CD8-positive, alpha-beta memory T cell (primary cell): Measurements from ENCODE around the gene MTF2. TPM values are rescaled to one million over a fixed set of nuclear protein-coding genes. Genes with fewer than 3 reads are reported as not detected.

Source experiments
- CTCF ChIA-PET: fragments of 350-600 bp; sonication (Branson Sonifier 250); formaldehyde crosslinking; loops from one replicate; lab custom pipeline; 2021; ENCODE audit warnings: antibody characterized with exemption; lab: Charles Lee
- POLR2A ChIA-PET: fragments of 350-600 bp; sonication (Branson Sonifier 250); formaldehyde crosslinking; loops from one replicate; lab custom pipeline; 2021; ENCODE audit warnings: antibody characterized with exemption; lab: Charles Lee
- DNase-seq, 5 donors: peaks; one replicate each; pipeline versions ENCODE4 v3.0.0 to v3.0.0-alpha.2; 2020 to 2022; ENCODE audit warnings: mixed read lengths in 1 of 5
- H3K27ac ChIP-seq: one replicate; pipeline ENCODE4 v1.7.0; 2013; ENCODE audit warnings: low read depth, mild to moderate bottlenecking, low read length, moderate library complexity
- H3K27me3 ChIP-seq: 2 replicates; pipeline ENCODE4 v1.7.0; 2013; ENCODE audit warnings: low read length, mild to moderate bottlenecking; ENCODE audit not compliant: insufficient read depth, poor library complexity, severe bottlenecking
- H3K36me3 ChIP-seq: 2 replicates; pipeline ENCODE4 v1.7.0; 2013; ENCODE audit warnings: mild to moderate bottlenecking, low read length, moderate library complexity; ENCODE audit not compliant: insufficient read depth
- H3K4me1 ChIP-seq: 2 replicates; pipeline ENCODE4 v1.7.0; 2013; ENCODE audit warnings: mild to moderate bottlenecking, low read length, moderate library complexity; ENCODE audit not compliant: insufficient read depth
- H3K4me3 ChIP-seq: 2 replicates; pipeline ENCODE4 v1.7.0; 2013; ENCODE audit warnings: mild to moderate bottlenecking, low read length
- H3K9me3 ChIP-seq: 2 replicates; pipeline ENCODE4 v1.7.0; 2013; ENCODE audit warnings: mild to moderate bottlenecking, low read length
- H3K27ac Mint-ChIP-seq, 8 donors: one replicate each; pipeline ENCODE4 v1.8.0; 2020 to 2021; ENCODE audit warnings: mixed read lengths in 8 of 8, mild to moderate bottlenecking in 6 of 8, inconsistent platforms in 3 of 8, moderate library complexity in 3 of 8
- H3K27me3 Mint-ChIP-seq, 2 donors: one replicate each; pipeline ENCODE4 v1.8.0; 2020 to 2021; ENCODE audit warnings: mixed read lengths in 2 of 2, mild to moderate bottlenecking in 1 of 2, moderate library complexity in 1 of 2
- H3K36me3 Mint-ChIP-seq, 3 donors: one replicate each; pipeline ENCODE4 v1.8.0; 2020 to 2021; ENCODE audit warnings: mixed read lengths in 3 of 3, inconsistent platforms in 1 of 3, mild to moderate bottlenecking in 1 of 3
- H3K4me1 Mint-ChIP-seq, 3 donors: one replicate each; pipeline ENCODE4 v1.8.0; 2020 to 2021; ENCODE audit warnings: mixed read lengths in 3 of 3, inconsistent platforms in 1 of 3, mild to moderate bottlenecking in 1 of 3
- H3K4me3 Mint-ChIP-seq, 7 donors: one replicate each; pipeline ENCODE4 v1.8.0; 2020 to 2021; ENCODE audit warnings: mixed read lengths in 7 of 7, mild to moderate bottlenecking in 6 of 7, moderate library complexity in 4 of 7, inconsistent platforms in 2 of 7
- H3K9me3 Mint-ChIP-seq, 5 donors: one replicate each; pipeline ENCODE4 v1.8.0; 2020 to 2022; ENCODE audit warnings: mixed read lengths in 5 of 5, mild to moderate bottlenecking in 3 of 5, moderate library complexity in 2 of 5, inconsistent platforms in 1 of 5
- polyA plus RNA-seq: library from polyadenylated mRNA; unstranded; fragments of 300-500 nt; fragmentation: Illumina TruSeq; gene quantifications from one replicate; pipeline ENCODE4 v1.2.3, GENCODE V29; 2021
- total RNA-seq, 2 experiments: library from RNA; stranded (reverse); gene quantifications; one replicate each; pipeline ENCODE4 v1.2.3, GENCODE V29; 2021

MTF2 gene
- total and polyA plus RNA-seq, 3 experiments from 2014 or later, result 42.1 to 66.7 (median 43.4) TPM

GRCh38 chr1:93143136-93143535 lies 64.1 kb downstream of the MTF2 start:
- no peak overlapping the region for H3K27ac ChIP-seq
- ChIA-PET POLR2A (no interaction called here), CTCF (no interaction called here)
- H3K27ac Mint-ChIP-seq, result peak overlapping the region in 3 of 8 donors; percentile 1 to 64 (median 11)
- H3K36me3 Mint-ChIP-seq, result peaks cover 0 to 24% (median 5%) of the 10 kb centered on the region in 3 donors
- peaks cover 5% of the 10 kb centered on the region for H3K36me3 ChIP-seq
- DNase-seq, result no peak
- no peaks in the 10 kb centered on the region for H3K27me3 Mint-ChIP-seq
- no peak overlapping the region for H3K4me3 ChIP-seq
- no peaks in the 10 kb centered on the region for H3K27me3 ChIP-seq
- H3K4me1 Mint-ChIP-seq, result peaks cover 0 to 4% (median 1%) of the 10 kb centered on the region in 3 donors
- H3K4me1 ChIP-seq, result no peaks in the 10 kb centered on the region
- H3K9me3 ChIP-seq, result no peaks in the 10 kb centered on the region
- no peak overlapping the region for H3K4me3 Mint-ChIP-seq
- H3K9me3 Mint-ChIP-seq, result no peaks in the 10 kb centered on the region

- ChIA-PET POLR2A (interaction anchor here (0.6 kb wide), 1 partner anchor 268 kb away, joined by 3 read pairs; no protein-coding TSS in a partner anchor), CTCF (no interaction called here)
- H3K27ac ChIP-seq, result no peak overlapping the region
- H3K27me3 ChIP-seq, result no peaks in the 10 kb centered on the region
- H3K36me3 ChIP-seq, result peaks cover 2% of the 10 kb centered on the region
- no peak for DNase-seq
- H3K9me3 ChIP-seq, result no peaks in the 10 kb centered on the region
- H3K9me3 Mint-ChIP-seq, result no peaks in the 10 kb centered on the region
- H3K4me3 Mint-ChIP-seq, result no peak overlapping the region
- H3K27me3 Mint-ChIP-seq, result no peaks in the 10 kb centered on the region
- peaks cover 0 to 24% (median 5%) of the 10 kb centered on the region in 3 donors for H3K36me3 Mint-ChIP-seq
- H3K4me3 ChIP-seq, result no peak overlapping the region
- H3K4me1 Mint-ChIP-seq, result peaks cover 0 to 4% (median 1%) of the 10 kb centered on the region in 3 donors
- no peak overlapping the region for H3K27ac Mint-ChIP-seq
- H3K4me1 ChIP-seq, result no peaks in the 10 kb centered on the region
Observed at GRCh38 chr1:93143769-93144168, 64.7 kb downstream of the MTF2 start.

- no peak overlapping the region for H3K4me3 Mint-ChIP-seq
- ChIA-PET POLR2A (no interaction called here), CTCF (no interaction called here)
- DNase-seq, result no peak
- Histone ChIP-seq H3K27ac (no peak overlapping the region), H3K9me3 (no peaks in the 10 kb centered on the region), H3K4me1 (no peaks in the 10 kb centered on the region), H3K27me3 (no peaks in the 10 kb centered on the region), H3K36me3 (peaks cover 9% of the 10 kb centered on the region), H3K4me3 (no peak overlapping the region)
- H3K27ac Mint-ChIP-seq, result peak overlapping the region in 3 of 8 donors; percentile 13 to 51 (median 35)
- no peaks in the 10 kb centered on the region for H3K9me3 Mint-ChIP-seq
- peaks cover 1 to 14% (median 9%) of the 10 kb centered on the region in 3 donors for H3K4me1 Mint-ChIP-seq
- no peaks in the 10 kb centered on the region for H3K27me3 Mint-ChIP-seq
- H3K36me3 Mint-ChIP-seq, result peaks cover 0 to 46% (median 17%) of the 10 kb centered on the region in 3 donors
Observed at GRCh38 chr1:93148001-93148400, 68.9 kb downstream of the MTF2 start.

GRCh38 chr1:93150729-93151128 lies 71.6 kb downstream of the MTF2 start:
- POLR2A ChIA-PET, result no interaction called here
- H3K27me3 Mint-ChIP-seq, result no peaks in the 10 kb centered on the region
- no peak for DNase-seq
- peak overlapping the region in 4 of 8 donors; percentile 10 to 86 (median 44) for H3K27ac Mint-ChIP-seq
- peaks cover 14% of the 10 kb centered on the region for H3K36me3 ChIP-seq
- no peaks in the 10 kb centered on the region for H3K9me3 Mint-ChIP-seq
- no peaks in the 10 kb centered on the region for H3K9me3 ChIP-seq
- H3K36me3 Mint-ChIP-seq, result peaks cover 0 to 67% (median 21%) of the 10 kb centered on the region in 3 donors
- no peak overlapping the region for H3K27ac ChIP-seq
- H3K27me3 ChIP-seq, result no peaks in the 10 kb centered on the region
- H3K4me3 Mint-ChIP-seq, result no peak overlapping the region
- peaks cover 6 to 19% (median 15%) of the 10 kb centered on the region in 3 donors for H3K4me1 Mint-ChIP-seq
- H3K4me1 ChIP-seq, result no peaks in the 10 kb centered on the region
- CTCF ChIA-PET, result no interaction called here
- H3K4me3 ChIP-seq, result no peak overlapping the region

GRCh38 chr1:93151474-93151873 lies 72.4 kb downstream of the MTF2 start:
- no peaks in the 10 kb centered on the region for H3K27me3 ChIP-seq
- peak overlapping the region in 3 of 8 donors; percentile 12 to 69 (median 27) for H3K27ac Mint-ChIP-seq
- H3K4me3 Mint-ChIP-seq, result no peak overlapping the region
- H3K9me3 Mint-ChIP-seq, result no peaks in the 10 kb centered on the region
- H3K36me3 Mint-ChIP-seq, result peaks cover 0 to 71% (median 24%) of the 10 kb centered on the region in 3 donors
- H3K27me3 Mint-ChIP-seq, result no peaks in the 10 kb centered on the region
- POLR2A ChIA-PET, result no interaction called here
- peaks cover 9 to 25% (median 19%) of the 10 kb centered on the region in 3 donors for H3K4me1 Mint-ChIP-seq
- no peak overlapping the region for H3K4me3 ChIP-seq
- H3K27ac ChIP-seq, result no peak overlapping the region
- H3K4me1 ChIP-seq, result no peaks in the 10 kb centered on the region
- peaks cover 14% of the 10 kb centered on the region for H3K36me3 ChIP-seq
- no peak for DNase-seq
- no peaks in the 10 kb centered on the region for H3K9me3 ChIP-seq
- CTCF ChIA-PET, result no interaction called here

- Histone ChIP-seq H3K4me3 (no peak overlapping the region), H3K4me1 (no peaks in the 10 kb centered on the region), H3K27ac (no peak overlapping the region), H3K27me3 (no peaks in the 10 kb centered on the region), H3K9me3 (no peaks in the 10 kb centered on the region), H3K36me3 (peaks cover 14% of the 10 kb centered on the region)
- ChIA-PET CTCF (no interaction called here), POLR2A (no interaction called here)
- H3K27me3 Mint-ChIP-seq, result no peaks in the 10 kb centered on the region
- H3K27ac Mint-ChIP-seq, result peak overlapping the region in 3 of 8 donors; percentile 2 to 34 (median 11)
- no peaks in the 10 kb centered on the region for H3K9me3 Mint-ChIP-seq
- H3K4me3 Mint-ChIP-seq, result no peak overlapping the region
- peaks cover 10 to 25% (median 19%) of the 10 kb centered on the region in 3 donors for H3K4me1 Mint-ChIP-seq
- DNase-seq, result no peak
- H3K36me3 Mint-ChIP-seq, result peaks cover 0 to 74% (median 24%) of the 10 kb centered on the region in 3 donors
Observed at GRCh38 chr1:93152835-93153234, 73.8 kb downstream of the MTF2 start.

GRCh38 chr1:93154898-93155297 lies 75.8 kb downstream of the MTF2 start:
- Mint-ChIP-seq H3K4me3 (no peak overlapping the region), H3K27me3 (no peaks in the 10 kb centered on the region), H3K36me3 (peaks cover 0 to 73% (median 23%) of the 10 kb centered on the region in 3 donors), H3K9me3 (no peaks in the 10 kb centered on the region), H3K27ac (peak overlapping the region in 4 of 8 donors; percentile 12 to 65 (median 38)), H3K4me1 (peaks cover 12 to 25% (median 19%) of the 10 kb centered on the region in 3 donors)
- H3K4me1 ChIP-seq, result no peaks in the 10 kb centered on the region
- peaks cover 20% of the 10 kb centered on the region for H3K36me3 ChIP-seq
- no peaks in the 10 kb centered on the region for H3K9me3 ChIP-seq
- H3K27ac ChIP-seq, result no peak overlapping the region
- ChIA-PET POLR2A (no interaction called here), CTCF (no interaction called here)
- no peak overlapping the region for H3K4me3 ChIP-seq
- H3K27me3 ChIP-seq, result no peaks in the 10 kb centered on the region
- no peak for DNase-seq

- DNase-seq, result no peak
- Mint-ChIP-seq H3K36me3 (peaks cover 0 to 73% (median 19%) of the 10 kb centered on the region in 3 donors), H3K27ac (peak overlapping the region in 4 of 8 donors; percentile 36 to 66 (median 56)), H3K4me3 (no peak overlapping the region), H3K9me3 (no peaks in the 10 kb centered on the region), H3K27me3 (no peaks in the 10 kb centered on the region), H3K4me1 (peaks cover 15 to 29% (median 23%) of the 10 kb centered on the region in 3 donors)
- H3K27me3 ChIP-seq, result no peaks in the 10 kb centered on the region
- peaks cover 17% of the 10 kb centered on the region for H3K36me3 ChIP-seq
- no peak overlapping the region for H3K27ac ChIP-seq
- H3K4me1 ChIP-seq, result no peaks in the 10 kb centered on the region
- POLR2A ChIA-PET, result no interaction called here
- H3K9me3 ChIP-seq, result no peaks in the 10 kb centered on the region
- no peak overlapping the region for H3K4me3 ChIP-seq
- CTCF ChIA-PET, result interaction anchor here (0.7 kb wide), 1 partner anchor 14 kb away, joined by 3 read pairs; no protein-coding TSS in a partner anchor
Observed at GRCh38 chr1:93155335-93155734, 76.3 kb downstream of the MTF2 start.
